ENCODE data around the gene ATP6V0E2.

The ATP6V0E2 gene

DNA sequence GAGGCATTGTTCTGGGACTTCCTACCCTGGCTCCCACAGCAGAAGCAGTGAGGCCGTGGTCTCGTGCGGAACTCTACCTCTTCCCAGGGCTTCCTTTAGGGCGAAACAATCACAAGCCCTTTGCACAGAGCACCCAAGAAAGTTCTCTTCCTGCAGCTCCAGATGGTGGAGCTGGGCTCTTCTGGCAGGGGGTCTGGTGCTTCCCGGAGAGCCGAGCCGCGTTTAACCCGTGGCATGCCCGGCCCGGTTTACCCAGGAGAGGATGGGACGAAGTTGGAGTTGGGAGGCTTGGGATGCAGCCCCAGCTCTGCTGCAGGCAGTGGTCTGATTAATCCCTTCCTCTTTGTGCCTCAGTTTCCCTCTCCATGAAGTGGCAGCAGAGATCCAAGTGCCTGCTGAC lies 9.0 kb upstream of the ATP6V0E2 start:
- DNase-seq = no peak

DNA sequence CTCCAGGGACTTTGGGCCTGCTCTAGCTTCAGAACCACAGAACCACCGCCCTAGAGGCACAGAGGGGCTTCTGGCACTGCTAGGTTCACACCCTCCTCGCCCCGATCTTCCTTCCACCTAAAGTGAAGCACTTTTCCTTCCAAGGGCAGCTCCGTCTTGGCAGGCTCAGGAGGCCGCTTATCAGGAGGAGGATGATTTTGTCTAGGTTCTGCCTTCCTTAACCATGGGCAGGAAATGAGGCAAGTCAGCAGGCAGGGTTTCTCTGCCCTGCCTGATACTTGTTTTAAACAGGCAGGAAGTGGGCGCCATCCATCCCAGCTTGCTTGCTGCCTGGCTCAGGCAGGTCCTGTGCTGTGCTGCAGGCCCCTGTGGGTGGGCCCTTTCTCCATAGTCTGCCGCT lies 8.3 kb upstream of the ATP6V0E2 start:
- no peak for DNase-seq

GRCh38 chr7:149866139-149866778 lies 7.5 kb upstream of the ATP6V0E2 start:
- no peak for DNase-seq

- DNase-seq = no peak
These were observed 6.9 kb upstream of the ATP6V0E2 start for GRCh38 chr7:149866779-149867447.

DNA sequence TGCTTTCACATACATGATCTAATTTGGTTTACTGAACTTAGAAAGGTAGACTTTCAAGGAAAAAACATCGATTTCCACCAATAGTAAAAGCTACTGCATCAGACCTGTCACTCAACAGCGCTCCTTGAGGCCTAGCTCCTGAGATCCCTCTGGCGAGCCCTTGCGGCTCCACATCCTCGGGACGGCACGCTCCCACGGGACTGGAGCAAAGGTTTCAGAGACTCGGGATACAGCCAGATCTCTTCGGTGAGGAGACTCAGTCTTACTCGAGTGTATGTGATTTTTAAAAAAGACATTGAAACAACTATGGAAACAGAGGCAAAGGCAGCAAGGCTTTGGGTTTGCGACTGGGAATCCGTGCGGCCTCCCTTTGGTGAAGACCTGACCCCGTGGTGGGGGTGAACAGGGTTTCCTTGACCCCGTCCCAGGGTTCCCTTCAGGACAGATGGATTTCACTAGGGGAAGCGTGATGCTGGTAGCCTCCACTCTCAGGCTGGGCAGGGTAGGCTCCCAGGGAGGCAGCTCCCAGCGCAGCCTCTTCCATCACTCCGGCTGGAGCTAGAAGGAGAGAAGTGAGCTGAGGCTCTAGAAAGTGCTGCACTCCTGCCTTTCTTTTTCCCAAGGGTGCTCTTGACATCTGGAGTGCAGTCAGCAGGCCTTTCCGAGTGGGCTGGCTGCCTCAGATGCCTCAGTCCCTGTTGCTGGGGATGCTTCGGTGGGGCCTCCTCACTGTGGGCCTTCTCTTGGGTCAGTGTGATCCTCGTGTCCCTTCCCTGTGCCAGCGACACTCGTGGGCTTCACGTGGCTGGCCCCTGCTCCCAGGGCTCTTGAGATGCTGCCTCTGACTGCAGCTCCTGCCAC lies 5.8 kb upstream of the ATP6V0E2 start:
- DNase-seq = peak; percentile 44

DNA sequence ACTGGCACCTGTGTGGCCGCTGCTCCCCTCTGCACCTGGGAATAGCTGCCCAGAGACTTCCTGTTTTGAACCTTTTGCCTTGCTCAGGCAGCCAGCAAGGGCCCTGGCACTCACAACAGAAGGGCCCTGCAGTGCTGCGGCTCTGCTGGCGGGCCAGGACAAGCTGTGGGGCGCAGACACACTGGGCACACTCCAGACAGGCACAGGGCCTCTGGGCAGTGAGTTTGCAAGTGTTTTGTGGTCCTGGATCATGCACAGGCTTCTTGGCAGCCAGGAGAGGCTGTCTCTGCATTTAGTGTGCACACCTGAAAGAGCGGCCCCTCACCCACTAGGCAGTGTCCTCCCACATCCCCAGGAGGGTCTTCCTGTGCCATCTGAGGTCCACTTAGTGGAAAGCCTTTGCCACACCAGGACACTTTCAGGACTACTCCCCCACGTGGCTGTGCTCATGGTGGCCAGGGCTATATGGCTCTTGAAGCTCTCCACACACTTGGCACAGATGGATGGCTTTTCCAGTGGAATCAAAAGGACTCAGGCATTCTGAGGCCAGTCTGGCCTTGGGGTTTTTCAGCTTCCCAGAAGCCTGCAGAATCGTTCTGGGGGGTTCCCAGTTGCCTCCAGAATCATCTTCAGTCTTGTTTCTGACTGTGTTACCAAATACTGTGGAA lies 5.0 kb upstream of the ATP6V0E2 start:
- peak; percentile 42 for DNase-seq

- peak; percentile 41 for DNase-seq
These were observed 4.5 kb upstream of the ATP6V0E2 start for GRCh38 chr7:149869291-149869650.

GRCh38 chr7:149869867-149870266 lies 3.9 kb upstream of the ATP6V0E2 start:
- DNase-seq = no peak

GRCh38 chr7:149870274-149870673 lies 3.5 kb upstream of the ATP6V0E2 start:
- DNase-seq = no peak

GRCh38 chr7:149870701-149871483 lies 2.9 kb upstream of the ATP6V0E2 start:
- DNase-seq = no peak

DNA sequence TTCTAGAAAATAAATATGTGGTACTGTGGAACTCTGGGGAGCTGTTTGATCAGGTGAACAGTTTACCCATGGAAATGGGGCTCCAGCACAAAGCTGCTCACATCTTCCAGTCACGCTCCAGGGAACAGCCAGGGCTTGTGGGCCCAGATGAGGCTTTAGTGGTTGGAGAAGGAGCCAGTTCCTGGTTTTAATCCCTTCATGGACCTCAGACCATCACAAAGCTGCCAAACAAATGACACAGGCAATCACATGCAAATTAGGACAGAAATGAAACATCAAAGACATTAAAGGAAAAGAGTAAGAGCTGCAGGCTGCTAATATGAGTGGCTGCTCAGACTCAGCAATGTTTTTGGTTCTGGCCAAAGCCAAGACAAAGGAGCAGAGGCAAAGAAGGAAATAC lies 2.2 kb upstream of the ATP6V0E2 start:
- no peak for DNase-seq

DNA sequence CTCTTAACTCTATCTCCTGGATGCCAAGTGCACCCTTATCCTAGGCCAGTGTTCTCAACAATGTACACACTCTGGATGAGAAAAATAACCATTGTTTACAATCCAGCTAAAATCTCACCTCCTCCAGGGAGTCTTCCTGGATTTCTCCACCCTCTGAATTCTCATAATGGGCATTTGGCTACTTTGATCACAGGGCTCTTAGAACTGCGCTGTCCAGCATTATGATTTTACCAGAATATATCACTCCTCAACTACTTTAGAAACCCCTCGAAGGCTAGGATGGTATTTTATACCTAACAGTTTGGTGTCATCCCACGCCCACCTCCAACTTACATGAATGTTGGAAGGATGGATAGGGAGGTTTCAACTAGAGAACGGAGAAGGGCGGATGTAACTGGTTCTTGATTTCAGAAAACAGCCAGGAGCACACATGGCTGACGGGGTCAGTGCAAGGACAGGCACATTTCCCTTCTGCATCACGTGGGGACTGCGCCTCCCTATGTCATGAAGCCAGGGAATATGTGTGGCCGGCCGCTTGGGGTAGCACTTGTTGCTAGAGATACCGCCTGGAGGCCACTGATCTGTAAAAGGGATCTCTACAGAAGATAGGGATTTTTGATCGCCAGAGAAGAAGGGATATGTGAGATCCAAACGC lies 1.2 kb upstream of the ATP6V0E2 start:
- DNase-seq = peak; percentile 81

GRCh38 chr7:149873970-149874643 lies 338 bp downstream of the ATP6V0E2 start:
- no peak for DNase-seq

GRCh38 chr7:149874644-149875028 lies 867 bp downstream of the ATP6V0E2 start:
- DNase-seq = no peak

DNA sequence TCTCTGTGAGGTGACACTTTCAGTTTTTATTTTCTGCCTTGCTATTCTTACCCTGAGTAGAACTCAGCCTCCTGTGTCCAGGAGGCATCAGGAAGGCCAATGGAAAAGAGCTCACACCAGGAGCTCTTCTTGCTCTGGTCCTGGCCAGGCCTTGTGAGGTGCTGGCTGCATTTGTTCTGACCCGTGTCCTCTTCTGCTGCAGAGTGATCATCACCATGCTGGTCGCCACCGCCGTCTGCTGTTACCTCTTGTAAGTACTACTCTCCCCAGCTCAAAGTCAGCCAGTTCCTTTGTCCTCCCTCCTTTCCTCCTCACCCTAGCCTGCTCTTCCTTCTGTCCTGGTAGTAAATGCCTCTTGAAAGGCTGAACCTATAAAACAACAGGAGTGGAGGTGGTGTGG lies 1.6 kb downstream of the ATP6V0E2 start:
- no peak for DNase-seq

DNA sequence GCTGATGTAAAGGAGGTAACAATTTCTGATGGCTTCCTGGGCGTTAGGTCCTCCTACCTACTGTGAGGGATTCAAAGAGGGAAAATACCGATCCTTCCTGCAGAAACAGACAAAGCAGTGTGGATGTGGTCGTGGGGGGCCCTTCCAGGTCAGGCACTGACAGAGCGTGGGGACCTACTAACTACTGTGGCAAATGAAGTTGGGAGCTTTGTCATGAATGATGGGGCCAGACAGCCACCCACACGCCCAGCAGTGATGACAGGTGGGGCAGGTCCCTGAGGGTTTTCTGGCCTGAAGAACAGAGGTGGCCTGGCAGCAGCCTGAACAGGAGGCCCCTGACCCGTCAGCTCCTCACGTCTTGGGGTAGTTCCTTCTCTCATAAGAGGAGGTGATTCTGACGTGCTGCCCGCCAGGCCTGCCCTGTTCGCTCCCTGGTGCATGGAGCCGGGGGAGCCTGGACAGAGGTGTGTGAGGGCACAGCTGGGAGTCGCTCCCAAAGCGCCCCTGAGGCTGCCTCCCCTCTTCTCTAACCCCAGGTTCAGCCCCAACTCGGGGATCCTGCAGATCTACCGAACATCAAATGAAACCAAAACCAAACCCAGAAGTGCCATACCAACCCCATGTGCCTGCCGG lies 4.2 kb downstream of the ATP6V0E2 start:
- no peak for DNase-seq

DNA sequence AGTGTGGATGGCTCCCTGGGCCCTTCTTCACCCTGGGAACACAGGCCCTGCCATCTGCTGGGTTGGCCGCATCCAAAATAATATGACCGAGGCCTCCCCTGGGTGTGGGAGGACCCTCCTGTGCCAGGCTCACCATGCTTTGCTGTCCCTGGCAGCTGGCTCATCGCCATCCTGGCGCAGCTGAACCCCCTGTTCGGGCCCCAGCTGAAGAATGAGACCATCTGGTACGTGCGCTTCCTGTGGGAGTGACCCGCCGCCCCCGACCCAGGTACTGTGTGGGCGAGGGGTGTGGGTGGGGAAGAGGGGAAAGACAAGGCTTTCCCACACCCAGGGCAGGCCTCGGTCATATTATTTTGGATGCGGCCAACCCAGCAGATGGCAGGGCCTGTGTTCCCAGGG lies 4.8 kb downstream of the ATP6V0E2 start:
- DNase-seq = no peak

DNA sequence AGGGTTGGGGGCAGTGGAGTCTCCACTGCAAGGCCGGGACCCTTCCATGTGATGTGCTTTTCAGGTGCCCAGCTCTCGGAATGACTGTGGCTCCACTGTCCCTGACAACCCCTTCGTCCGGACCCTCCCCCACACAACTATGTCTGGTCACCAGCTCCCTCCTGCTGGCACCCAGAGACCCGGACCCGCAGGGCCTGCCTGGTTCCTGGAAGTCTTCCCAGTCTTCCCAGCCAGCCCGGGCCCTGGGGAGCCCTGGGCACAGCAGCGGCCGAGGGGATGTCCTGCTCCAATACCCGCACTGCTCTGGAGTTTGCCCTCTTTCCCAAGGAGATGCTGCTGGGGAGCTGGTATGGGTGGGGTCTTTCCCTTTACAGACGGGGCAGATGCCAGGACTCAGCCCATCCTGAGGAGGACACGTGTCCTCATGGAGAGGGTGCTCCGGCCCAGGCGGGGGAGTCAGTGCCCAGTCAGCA lies 5.5 kb downstream of the ATP6V0E2 start:
- no peak for DNase-seq

DNA sequence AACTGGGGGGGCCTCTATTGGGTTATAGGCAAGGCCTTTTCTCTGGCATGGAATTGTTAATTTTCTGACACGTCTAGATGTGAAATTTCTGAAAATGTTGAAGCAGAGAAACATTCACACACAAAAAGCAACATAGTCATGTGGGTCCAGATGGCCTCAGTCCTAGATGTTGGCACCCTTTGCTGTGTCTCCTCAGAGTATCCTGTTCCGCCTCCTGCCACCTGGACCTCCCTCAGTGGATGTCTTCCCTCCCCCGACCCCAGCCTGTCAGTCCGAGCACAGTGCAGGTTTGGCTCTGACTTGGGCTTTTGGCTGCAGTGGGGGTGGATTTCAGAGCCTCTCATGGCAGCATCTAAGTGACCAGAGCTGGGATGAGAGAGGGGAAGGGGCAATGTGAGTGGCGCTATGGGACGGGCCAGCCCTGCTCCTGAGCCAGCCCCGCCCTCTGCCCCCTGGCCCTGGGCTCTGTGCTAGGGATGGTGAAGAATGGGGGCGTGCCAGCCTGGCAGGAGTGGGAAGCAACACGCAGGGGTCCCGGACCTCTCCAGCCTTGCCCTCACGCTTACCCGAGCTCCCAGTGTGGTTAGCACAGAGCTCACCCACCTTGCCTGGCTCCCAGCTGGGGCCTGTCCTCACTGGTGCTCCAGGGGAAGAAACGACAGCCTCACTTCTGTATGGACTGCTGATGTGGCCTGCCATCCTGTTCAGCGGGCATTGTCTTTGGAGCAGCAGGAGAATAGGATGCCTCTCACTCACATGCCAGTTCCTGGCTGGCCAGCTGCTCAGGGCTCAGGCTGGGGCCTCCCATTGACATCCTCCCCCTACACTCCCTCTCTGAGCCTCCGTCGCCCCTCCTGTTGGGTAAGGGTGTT lies 6.2 kb downstream of the ATP6V0E2 start:
- no peak for DNase-seq
